Fibroblast of lung (primary cell): Measurements from ENCODE around the gene SPON1. TPM values are rescaled to one million over a fixed set of nuclear protein-coding genes. Genes with fewer than 3 reads are reported as not detected.

Experiments used
- DNase-seq, 2 donors: peaks; one replicate each; pipeline versions ENCODE4 v3.0.0 to v3.0.0-alpha.2; 2010; ENCODE audit warnings: low read depth in 2 of 2
- H2AFZ ChIP-seq: 2 replicates; pipeline ENCODE4 v1.5.1; 2012; ENCODE audit warnings: low read length, control low read depth, inconsistent platforms
- H3K27ac ChIP-seq: 2 replicates; pipeline ENCODE4 v1.5.1; 2011; ENCODE audit warnings: low read length, control low read depth; ENCODE audit not compliant: insufficient read depth
- H3K27me3 ChIP-seq: 2 replicates; pipeline ENCODE4 v1.5.1; 2011; ENCODE audit warnings: mild to moderate bottlenecking, low read length; ENCODE audit not compliant: control insufficient read depth, insufficient read depth
- H3K36me3 ChIP-seq: 2 replicates; pipeline ENCODE4 v1.5.1; 2011; ENCODE audit warnings: low read length; ENCODE audit not compliant: control insufficient read depth, insufficient read depth
- H3K4me1 ChIP-seq: 2 replicates; pipeline ENCODE4 v1.5.1; 2011; ENCODE audit warnings: low read length; ENCODE audit not compliant: control insufficient read depth, insufficient read depth; ENCODE audit errors: extremely low read depth
- H3K4me2 ChIP-seq: 2 replicates; pipeline ENCODE4 v1.5.1; 2011; ENCODE audit warnings: low read length, control low read depth; ENCODE audit not compliant: insufficient read depth; ENCODE audit errors: extremely low read depth
- H3K4me3 ChIP-seq, 4 experiments: fragments of 200-600 bp in 1 of 4; sonication (generic) in 1 of 4; replicated peaks in 1 of 4; 2 replicates each; pipeline ENCODE4 v1.5.1; 2011 to 2016; ENCODE audit warnings: low read length in 4 of 4, low read depth in 3 of 4, mild to moderate bottlenecking in 3 of 4, control low read depth in 2 of 4, inconsistent platforms in 1 of 4, mixed read lengths in 1 of 4; ENCODE audit not compliant: insufficient read depth in 1 of 4; ENCODE audit errors: control extremely low read depth in 1 of 4
- H3K79me2 ChIP-seq: 2 replicates; pipeline ENCODE4 v1.5.1; 2012; ENCODE audit warnings: mild to moderate bottlenecking, low read length, inconsistent platforms; ENCODE audit not compliant: control insufficient read depth, insufficient read depth
- H3K9ac ChIP-seq: 2 replicates; pipeline ENCODE4 v1.5.1; 2011; ENCODE audit warnings: mild to moderate bottlenecking, low read length, control low read depth; ENCODE audit not compliant: insufficient read depth
- H3K9me3 ChIP-seq: 2 replicates; pipeline ENCODE4 v1.5.1; 2012; ENCODE audit warnings: low read depth, low read length; ENCODE audit not compliant: control insufficient read depth, insufficient read depth
- H4K20me1 ChIP-seq: 2 replicates; pipeline ENCODE4 v1.5.1; 2011; ENCODE audit warnings: low read length; ENCODE audit not compliant: control insufficient read depth, insufficient read depth; ENCODE audit errors: extremely low read depth
- CTCF ChIP-seq, 2 donors: IDR thresholded peaks in 1 of 2; conservative IDR thresholded peaks in 1 of 2; 1 replicate in 1 of 2; 2 replicates in 1 of 2; pipeline ENCODE4 v1.5.1; 2011 to 2012; ENCODE audit warnings: low read length in 2 of 2, control low read depth in 1 of 2, inconsistent platforms in 1 of 2, low read depth in 1 of 2, mild to moderate bottlenecking in 1 of 2
- EZH2 ChIP-seq: IDR thresholded peaks from 2 replicates; pipeline ENCODE4 v1.5.1; 2012; ENCODE audit warnings: low read length, control low read depth, mild to moderate bottlenecking; ENCODE audit errors: missing control alignments
- polyA plus RNA-seq, 2 donors: library from polyadenylated mRNA; depleted of rRNA in 1 of 2; stranded (reverse) in 1 of 2; unstranded in 1 of 2; fragments of >200 nt; gene quantifications; 2 replicates each; pipeline ENCODE4 v1.2.1, GENCODE V29; 2011 to 2012; ENCODE audit warnings: missing spikeins in 1 of 2
- total RNA-seq: library from RNA; depleted of rRNA; stranded (reverse); fragments of >200 nt; gene quantifications from 2 replicates; pipeline ENCODE4 v1.2.1, GENCODE V29; 2014

SPON1 gene
- total and polyA plus RNA-seq, 2 donors (not counting 1 experiment from before 2014, with no cell fraction given) = 0.45 to 3.5 TPM

DNA sequence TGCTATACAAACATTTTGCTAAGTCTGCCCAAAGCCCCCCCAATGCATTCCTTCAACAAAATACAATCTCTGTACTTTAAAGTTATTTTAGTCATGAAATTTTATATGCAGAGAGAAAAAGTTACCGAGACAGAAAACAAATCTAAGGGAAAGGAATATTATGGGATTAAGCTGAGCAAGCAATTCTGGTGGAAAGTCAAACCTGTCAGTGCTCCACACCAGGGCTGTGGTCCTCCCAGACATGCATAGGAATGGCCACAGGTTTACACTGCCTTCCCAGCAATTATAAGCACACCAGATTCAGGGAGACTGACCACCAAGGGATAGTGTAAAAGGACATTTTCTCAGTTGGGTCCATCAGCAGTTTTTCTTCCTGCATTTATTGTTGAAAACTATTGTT is 304.1 kb downstream of the SPON1 start:
- H3K9me3 ChIP-seq = no peaks in the 10 kb centered on the region
- no peak overlapping the region for H3K9ac ChIP-seq
- H4K20me1 ChIP-seq = no peaks in the 10 kb centered on the region
- no peaks in the 10 kb centered on the region for H3K4me1 ChIP-seq
- H2AFZ ChIP-seq = no peak overlapping the region
- H3K27ac ChIP-seq = no peak overlapping the region
- H3K4me2 ChIP-seq = no peak overlapping the region
- DNase-seq = no peak
- no peak overlapping the region for H3K4me3 ChIP-seq
- no peaks in the 10 kb centered on the region for H3K27me3 ChIP-seq
- H3K79me2 ChIP-seq = no peaks in the 10 kb centered on the region
- TF ChIP-seq CTCF (conservative IDR thresholded peaks at IDR 0.05 in 1 of 2, IDR thresholded peaks at IDR 0.05 in 1 of 2; ENCODE audit: low read depth in 1 of 2, low read length in 2 of 2) = no peak
- TF ChIP-seq EZH2 = no peak
- peaks cover 2% of the 10 kb centered on the region for H3K36me3 ChIP-seq

- Histone ChIP-seq H4K20me1 (no peaks in the 10 kb centered on the region), H2AFZ (no peak overlapping the region), H3K4me2 (no peak overlapping the region), H3K27ac (peak overlapping the region; percentile 20), H3K79me2 (no peaks in the 10 kb centered on the region), H3K4me3 (no peak overlapping the region), H3K9ac (no peak overlapping the region), H3K4me1 (no peaks in the 10 kb centered on the region), H3K9me3 (no peaks in the 10 kb centered on the region), H3K36me3 (peaks cover 2% of the 10 kb centered on the region), H3K27me3 (no peaks in the 10 kb centered on the region)
- TF ChIP-seq CTCF (conservative IDR thresholded peaks at IDR 0.05 in 1 of 2, IDR thresholded peaks at IDR 0.05 in 1 of 2; ENCODE audit: low read depth in 1 of 2, low read length in 2 of 2) (no peak), EZH2 (no peak)
- DNase-seq = peak in 1 of 2 donors; percentile 40
Measured at GRCh38 chr11:14267861-14268635, 305.5 kb downstream of the SPON1 start.

- Histone ChIP-seq H4K20me1 (no peaks in the 10 kb centered on the region), H3K9ac (no peak overlapping the region), H2AFZ (no peak overlapping the region), H3K79me2 (no peaks in the 10 kb centered on the region), H3K4me1 (peaks cover 2% of the 10 kb centered on the region), H3K9me3 (no peaks in the 10 kb centered on the region), H3K4me3 (no peak overlapping the region), H3K36me3 (peaks cover 2% of the 10 kb centered on the region), H3K27me3 (no peaks in the 10 kb centered on the region), H3K27ac (no peak overlapping the region), H3K4me2 (no peak overlapping the region)
- DNase-seq = no peak
- no peak for TF ChIP-seq CTCF (conservative IDR thresholded peaks at IDR 0.05 in 1 of 2, IDR thresholded peaks at IDR 0.05 in 1 of 2; ENCODE audit: low read depth in 1 of 2, low read length in 2 of 2)
- TF ChIP-seq EZH2 = no peak
Measured at GRCh38 chr11:14269692-14270573, 307.4 kb downstream of the SPON1 start.
